ENCODE measurements around the gene CHCHD3.

- no peak for TF ChIP-seq CTCF (conservative IDR thresholded peaks at IDR 0.05)
- TF ChIP-seq EZH2 (IDR thresholded peaks at IDR 0.05; ENCODE audit: low read depth) = no peak
These were observed 253.4 kb downstream of the CHCHD3 start for GRCh38 chr7:132828502-132828901.

All from PC-9 (cell line).